ENCODE measurements around the gene SND1. TPM values are rescaled to one million over a fixed set of nuclear protein-coding genes. Genes with fewer than 3 reads are reported as not detected.

Gene SND1
- total and polyA plus RNA-seq, 10 of the 15 experiments (the other 5 are each of a cell fraction or from before 2014, with no cell fraction given): 52.4 to 270 (median 146) TPM

- TF ChIP-seq SIN3A (IDR thresholded peaks at IDR 0.05; ENCODE audit: low read depth, low read length): no peak
- TF ChIP-seq CHD2 (IDR thresholded peaks at IDR 0.05; ENCODE audit: borderline replicate concordance, low read depth, low read length): no peak
- no peak for TF ChIP-seq SIX5 (IDR thresholded peaks at IDR 0.05; ENCODE audit: low read depth, low read length, severe bottlenecking)
These were observed 229.6 kb downstream of the SND1 start (continued) for GRCh38 chr7:127881564-127881963.

- H3K79me2 ChIP-seq (ENCODE audit: control insufficient read depth, insufficient read depth, low read length): peaks cover 2% of the 10 kb centered on the region
- FAIRE-seq: no peak
- no peak overlapping the region for H2AFZ ChIP-seq (ENCODE audit: control insufficient read depth, low read depth, low read length)
- in situ Hi-C loops (cut with MboI): no loop called here
- RAD21 ChIA-PET (ENCODE audit: unreplicated experiment): no interaction called here
- DNase-seq (ENCODE audit: low read depth, low spot score): no peak
- POLR2A ChIA-PET: no interaction called here
- no peaks in the 10 kb centered on the region for H3K27me3 ChIP-seq (replicated peaks in 1 of 2; ENCODE audit: control insufficient read depth in 2 of 2, insufficient read depth in 2 of 2, low read length in 1 of 2)
- CTCF ChIA-PET: interaction anchor here (0.6 kb wide), 1 partner anchor 198 kb away, joined by 3 read pairs; no protein-coding TSS in a partner anchor
- H3K9me3 ChIP-seq (replicated peaks; ENCODE audit: control insufficient read depth, insufficient read depth, low read length): no peaks in the 10 kb centered on the region
- no peak overlapping the region for H3K27ac ChIP-seq (ENCODE audit: control insufficient read depth, insufficient read depth)
- H3K4me2 ChIP-seq (ENCODE audit: control insufficient read depth, insufficient read depth): no peak overlapping the region
- SMC1A ChIA-PET (ENCODE audit: uncharacterized antibody, unreplicated experiment): no interaction called here
- H3K36me3 ChIP-seq (ENCODE audit: control insufficient read depth in 2 of 2, insufficient read depth in 2 of 2, low read length in 1 of 2): peaks cover 2 to 6% of the 10 kb centered on the region in 2 experiments; a peak in 2 of 4 replicates
- H4K20me1 ChIP-seq (ENCODE audit: control insufficient read depth, insufficient read depth): no peaks in the 10 kb centered on the region
- no peak overlapping the region for H3K9ac ChIP-seq (ENCODE audit: control insufficient read depth, insufficient read depth, low read length)
- H3K4me1 ChIP-seq (ENCODE audit: control insufficient read depth, insufficient read depth, low read length): no peaks in the 10 kb centered on the region
- no peak overlapping the region for H3K4me3 ChIP-seq
- no peak for ATAC-seq
- no TSS peak for BruUV-seq (replicated peaks)
- 100% methylated on average over 2 of the region's 3 CpGs for WGBS (ENCODE audit: insufficient coverage, insufficient replicate concordance, low lambda C conversion rate, missing lambda C conversion rate)
- intact Hi-C loops (cut with micrococcal nuclease; ENCODE audit: unreplicated experiment): no loop called here
- TF ChIP-seq RB1 (IDR thresholded peaks at IDR 0.05; ENCODE audit: borderline replicate concordance) (no peak), TBL1XR1 (IDR thresholded peaks at IDR 0.05; ENCODE audit: low read depth, low read length) (no peak), BRCA1 (IDR thresholded peaks at IDR 0.05; ENCODE audit: low read depth, low read length) (no peak), ZNF207 (IDR thresholded peaks at IDR 0.05; ENCODE audit: borderline replicate concordance) (no peak), HDAC6 (IDR thresholded peaks at IDR 0.05; ENCODE audit: unreplicated experiment) (no peak), SMARCA5 (IDR thresholded peaks at IDR 0.05) (no peak), CTCF (IDR thresholded peaks at IDR 0.05 in 2 of 3, conservative IDR thresholded peaks at IDR 0.05 in 1 of 3; ENCODE audit: control insufficient read depth in 2 of 3, extremely low read depth in 1 of 3, insufficient read depth in 1 of 3, low read depth in 3 of 3, low read length in 3 of 3) (no peak), SIX5 (IDR thresholded peaks at IDR 0.05; ENCODE audit: low read depth, low read length, severe bottlenecking) (no peak), PAX8 (IDR thresholded peaks at IDR 0.05) (no peak), CEBPZ (IDR thresholded peaks at IDR 0.05; ENCODE audit: low read depth, low read length) (no peak), FOXM1 (IDR thresholded peaks at IDR 0.05; ENCODE audit: low read depth, low read length) (no peak), IRF4 (IDR thresholded peaks at IDR 0.05; ENCODE audit: low read depth, low read length) (no peak), FOXK2 (IDR thresholded peaks at IDR 0.05) (no peak), SMC3 (IDR thresholded peaks at IDR 0.05; ENCODE audit: borderline replicate concordance, low read length) (no peak), MEF2A (IDR thresholded peaks at IDR 0.05; ENCODE audit: insufficient read depth, low read depth, low read length) (no peak)
These were observed 230.4 kb downstream of the SND1 start for GRCh38 chr7:127882313-127882920.

All from GM12878 (cell line).